Smooth muscle cell (in vitro differentiated cells): ENCODE results near the gene TIMM8A. TPM values are rescaled to one million over a fixed set of nuclear protein-coding genes. Genes with fewer than 3 reads are reported as not detected.

Experiments
- DNase-seq: peaks from one replicate; lab custom pipeline; 2025; ENCODE audit not compliant: unreplicated experiment; lab: John Stamatoyannopoulos, UW
- H2AFZ ChIP-seq: fragments of 200-600 bp; sonication (generic); 2 replicates; pipeline ENCODE4 v1.6.0; 2016; ENCODE audit warnings: antibody characterized with exemption, low read depth, mild to moderate bottlenecking
- H3F3A ChIP-seq: fragments of 200-600 bp; sonication (generic); 2 replicates; pipeline ENCODE4 v1.6.0; 2017; ENCODE audit warnings: antibody characterized with exemption, low read depth
- H3K27ac ChIP-seq: fragments of 200-600 bp; sonication (generic); 2 replicates; pipeline ENCODE4 v1.5.1; 2016; ENCODE audit warnings: low read depth, mild to moderate bottlenecking
- H3K27me3 ChIP-seq: fragments of 200-600 bp; sonication (generic); 2 replicates; pipeline ENCODE4 v1.6.1; 2016; ENCODE audit warnings: low read depth, mild to moderate bottlenecking
- H3K36me3 ChIP-seq: fragments of 200-600 bp; sonication (generic); 2 replicates; pipeline ENCODE4 v1.5.1; 2016; ENCODE audit warnings: low read depth
- H3K4me1 ChIP-seq: fragments of 200-600 bp; sonication (generic); 2 replicates; pipeline ENCODE4 v1.5.1; 2016; ENCODE audit warnings: low read depth
- H3K4me2 ChIP-seq: fragments of 200-600 bp; sonication (generic); 2 replicates; pipeline ENCODE4 v1.6.0; 2016; ENCODE audit warnings: mild to moderate bottlenecking
- H3K4me3 ChIP-seq: fragments of 200-600 bp; sonication (generic); 2 replicates; pipeline ENCODE4 v1.5.1; 2016; ENCODE audit warnings: mild to moderate bottlenecking
- H3K79me2 ChIP-seq: fragments of 200-600 bp; sonication (generic); 2 replicates; pipeline ENCODE4 v1.6.0; 2016; ENCODE audit warnings: low read depth, mild to moderate bottlenecking
- H3K9ac ChIP-seq: fragments of 200-600 bp; sonication (generic); 2 replicates; pipeline ENCODE4 v1.6.0; 2016; ENCODE audit warnings: low read depth
- H3K9me3 ChIP-seq: fragments of 200-600 bp; sonication (generic); replicated peaks from 2 replicates; pipeline ENCODE4 v1.5.1; 2016; ENCODE audit warnings: low read depth
- H4K20me1 ChIP-seq: fragments of 200-600 bp; sonication (generic); 2 replicates; pipeline ENCODE4 v1.6.0; 2016; ENCODE audit warnings: low read depth
- WGBS: methylation state at CpG from one replicate; pipeline ENCODE4 v1.1.7; 2016; ENCODE audit warnings: low lambda C conversion rate; 5-methylcytosine and 5-hydroxymethylcytosine counted together
- polyA plus RNA-seq: library from polyadenylated mRNA; unstranded; fragments of >200 nt; fragmentation: Nextera tagmentation; extraction: Ambion mirVana; gene quantifications from 2 replicates; pipeline ENCODE4 v1.2.1, GENCODE V29; 2016
- total RNA-seq: library from RNA; depleted of rRNA; stranded (reverse); fragments of >200 nt; gene quantifications from 2 replicates; pipeline ENCODE4 v1.2.3, GENCODE V29; 2014
- TF ChIP-seq, protein P1 (sequence below): fragments of 200-600 bp; sonication (generic); IDR thresholded peaks from 2 replicates; pipeline ENCODE4 v1.5.1; 2017; ENCODE audit warnings: borderline replicate concordance, mild to moderate bottlenecking, antibody characterized with exemption; ENCODE audit not compliant: insufficient read depth, poor library complexity, severe bottlenecking

Gene TIMM8A
- total and polyA plus RNA-seq, 2 experiments from 2014 or later, result 4.0 to 7.6 TPM

DNA sequence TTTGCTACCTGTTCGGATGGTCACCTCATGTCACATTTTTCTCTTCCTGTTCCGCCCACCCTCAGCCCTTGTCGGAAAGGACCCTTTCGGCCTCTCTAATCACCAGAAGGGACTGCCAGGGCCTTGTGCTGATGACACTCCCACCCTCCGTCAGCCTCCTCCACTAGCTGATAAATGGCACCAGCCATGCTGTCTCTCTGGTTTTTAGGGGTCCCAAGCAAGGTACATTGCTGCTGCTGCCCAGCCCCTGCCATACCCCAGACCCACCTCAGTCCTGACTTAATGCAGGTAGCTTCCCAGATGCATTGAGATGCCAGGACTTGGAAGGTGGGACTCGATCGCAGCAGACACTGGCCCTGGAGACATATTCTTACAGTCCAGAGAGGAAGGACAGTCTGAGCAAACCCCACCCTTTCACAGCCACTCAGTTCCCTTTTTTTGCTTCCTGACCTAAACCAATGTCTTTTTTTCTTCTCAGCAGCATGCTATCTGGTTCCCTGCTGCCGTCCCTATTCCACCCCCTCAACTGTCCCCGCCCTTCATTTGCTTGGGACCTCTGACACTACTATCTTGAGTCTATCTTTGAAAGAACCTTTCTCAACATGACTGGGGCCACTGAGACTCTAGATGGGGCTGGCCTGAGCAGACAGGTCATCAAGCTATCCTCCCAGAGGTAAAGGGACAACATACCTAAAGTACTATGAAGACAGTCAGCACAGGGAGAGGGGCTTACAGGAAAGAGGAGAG is 37.4 kb upstream of the TIMM8A start, which contains the start of gene BTK:
Gene BTK, minus strand, starts transcription at position 397 of the 747 bp plus-strand sequence. CDS start 10,907 bp downstream, outside the sequence.
- WGBS, result 88% methylated on average over 9 of the region's 9 CpGs
- Histone ChIP-seq H3K27ac (no peak within 1 kb of the TSS), H3K9ac (no peak within 1 kb of the TSS), H3F3A (no peaks in the 10 kb centered on the region), H3K4me2 (no peak within 1 kb of the TSS), H3K9me3 (no peaks in the 10 kb centered on the region), H4K20me1 (no peaks in the 10 kb centered on the region), H3K4me1 (no peaks in the 10 kb centered on the region), H3K27me3 (no peaks in the 10 kb centered on the region), H3K36me3 (no peaks in the 10 kb centered on the region), H3K4me3 (no peak within 1 kb of the TSS), H2AFZ (no peak within 1 kb of the TSS), H3K79me2 (no peaks in the 10 kb centered on the region)
- TF ChIP-seq, protein P1, sequence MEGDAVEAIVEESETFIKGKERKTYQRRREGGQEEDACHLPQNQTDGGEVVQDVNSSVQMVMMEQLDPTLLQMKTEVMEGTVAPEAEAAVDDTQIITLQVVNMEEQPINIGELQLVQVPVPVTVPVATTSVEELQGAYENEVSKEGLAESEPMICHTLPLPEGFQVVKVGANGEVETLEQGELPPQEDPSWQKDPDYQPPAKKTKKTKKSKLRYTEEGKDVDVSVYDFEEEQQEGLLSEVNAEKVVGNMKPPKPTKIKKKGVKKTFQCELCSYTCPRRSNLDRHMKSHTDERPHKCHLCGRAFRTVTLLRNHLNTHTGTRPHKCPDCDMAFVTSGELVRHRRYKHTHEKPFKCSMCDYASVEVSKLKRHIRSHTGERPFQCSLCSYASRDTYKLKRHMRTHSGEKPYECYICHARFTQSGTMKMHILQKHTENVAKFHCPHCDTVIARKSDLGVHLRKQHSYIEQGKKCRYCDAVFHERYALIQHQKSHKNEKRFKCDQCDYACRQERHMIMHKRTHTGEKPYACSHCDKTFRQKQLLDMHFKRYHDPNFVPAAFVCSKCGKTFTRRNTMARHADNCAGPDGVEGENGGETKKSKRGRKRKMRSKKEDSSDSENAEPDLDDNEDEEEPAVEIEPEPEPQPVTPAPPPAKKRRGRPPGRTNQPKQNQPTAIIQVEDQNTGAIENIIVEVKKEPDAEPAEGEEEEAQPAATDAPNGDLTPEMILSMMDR, result no peak
- DNase-seq, result no peak

DNA sequence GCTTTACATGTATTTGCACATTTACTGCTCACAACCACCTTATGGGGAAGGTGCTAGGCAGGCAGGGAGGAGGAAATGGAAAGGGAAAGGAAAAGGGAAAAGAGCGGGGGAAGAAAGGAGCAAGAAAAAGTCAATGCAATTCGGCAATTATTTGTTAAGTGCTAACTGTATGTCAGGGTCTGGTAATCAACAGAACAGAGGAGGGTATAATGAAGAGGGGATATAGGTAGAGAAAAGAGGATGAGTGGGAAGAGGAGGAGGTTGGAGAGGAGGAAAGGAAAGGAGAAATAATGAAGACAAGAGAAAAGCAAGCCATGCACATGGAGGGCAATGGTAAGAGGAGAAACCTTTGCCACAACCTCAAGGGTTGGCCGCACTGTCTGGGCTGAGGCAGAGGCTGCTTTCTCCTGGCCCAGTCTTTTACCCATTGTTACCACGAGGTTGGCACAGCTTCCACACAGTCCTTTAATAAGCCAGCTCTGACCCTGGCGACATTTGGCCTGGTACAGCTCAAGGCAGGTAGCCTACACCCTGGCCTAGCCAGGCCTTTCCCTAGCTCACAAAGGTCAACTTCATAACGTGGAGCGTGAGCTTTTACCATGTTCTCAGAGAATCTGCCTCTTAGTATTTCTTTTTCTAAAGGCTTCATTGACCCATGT is 36.6 kb upstream of the TIMM8A start:
- Histone ChIP-seq H3K36me3 (no peaks in the 10 kb centered on the region), H3K4me3 (no peak overlapping the region), H3K4me1 (no peaks in the 10 kb centered on the region), H3K4me2 (no peak overlapping the region), H3K27me3 (no peaks in the 10 kb centered on the region), H4K20me1 (no peaks in the 10 kb centered on the region), H3K79me2 (no peaks in the 10 kb centered on the region), H2AFZ (no peak overlapping the region), H3K27ac (no peak overlapping the region), H3F3A (no peaks in the 10 kb centered on the region), H3K9ac (no peak overlapping the region), H3K9me3 (no peaks in the 10 kb centered on the region)
- DNase-seq, result no peak
- WGBS, result 71% methylated on average over 7 of the region's 7 CpGs
- TF ChIP-seq, protein P1, result no peak

DNA sequence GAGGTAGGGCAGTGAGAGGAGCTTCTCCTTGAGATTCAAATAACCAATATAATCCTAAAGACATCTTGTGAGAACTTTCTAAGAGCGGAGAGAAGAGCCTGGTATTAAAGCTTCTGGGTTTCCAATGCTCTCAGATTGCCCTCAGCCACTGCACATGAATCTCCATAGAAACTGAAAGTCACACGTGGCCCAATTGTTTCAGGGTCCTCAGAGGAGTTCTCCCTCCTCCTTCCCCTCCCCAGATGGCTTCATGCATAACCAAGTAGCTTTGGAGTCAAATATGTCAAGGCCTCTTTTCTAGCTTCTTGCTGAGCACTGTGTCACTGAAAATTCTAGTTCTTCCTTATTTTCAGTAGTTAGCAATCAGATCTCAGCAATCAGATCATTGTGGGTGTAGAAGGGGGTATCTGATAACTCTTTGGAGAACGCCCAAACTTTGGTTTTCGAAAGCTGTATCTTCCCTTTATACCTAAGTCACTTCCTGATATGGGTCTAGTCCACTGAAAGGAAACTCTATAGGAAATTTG is 35.2 kb upstream of the TIMM8A start:
- H3F3A ChIP-seq, result no peaks in the 10 kb centered on the region
- TF ChIP-seq, protein P1, result no peak
- no peak overlapping the region for H3K27ac ChIP-seq
- no peaks in the 10 kb centered on the region for H3K9me3 ChIP-seq
- WGBS, result 70% methylated on average over 4 of the region's 4 CpGs
- no peak overlapping the region for H3K4me3 ChIP-seq
- H4K20me1 ChIP-seq, result no peaks in the 10 kb centered on the region
- no peak overlapping the region for H3K9ac ChIP-seq
- no peaks in the 10 kb centered on the region for H3K36me3 ChIP-seq
- no peaks in the 10 kb centered on the region for H3K4me1 ChIP-seq
- no peak overlapping the region for H3K4me2 ChIP-seq
- no peaks in the 10 kb centered on the region for H3K79me2 ChIP-seq
- no peak for DNase-seq
- H2AFZ ChIP-seq, result no peak overlapping the region
- H3K27me3 ChIP-seq, result no peaks in the 10 kb centered on the region
